SK-N-SH treated with all-trans-retinoic acid at 6 μM for 48 hours (cell line): ENCODE measurements around the gene SPEN.

Experiments used
- ATAC-seq: fragments of 200-7000 bp; cut with Tn5 transposase; 3 replicates; pipeline ENCODE4 v1.9.1; 2020; ENCODE audit warnings: mild to moderate bottlenecking, moderate library complexity
- CREB5 ChIP-seq: fragments of 250-450 bp; sonication (Bioruptor Pico); IDR thresholded peaks from 2 replicates; pipeline ENCODE4 v1.5.1; 2020; ENCODE audit warnings: low read depth, mild to moderate bottlenecking, moderate library complexity
- CSDC2 ChIP-seq: fragments of 250-450 bp; sonication (Bioruptor Pico); IDR thresholded peaks from 2 replicates; pipeline ENCODE4 v1.5.0; 2020; ENCODE audit warnings: mild to moderate bottlenecking, moderate library complexity
- ESRRG ChIP-seq: fragments of 250-450 bp; sonication (Bioruptor Pico); IDR thresholded peaks from 2 replicates; pipeline ENCODE4 v1.6.1; 2021; ENCODE audit warnings: mild to moderate bottlenecking
- ISL1 ChIP-seq: fragments of 250-450 bp; sonication (Bioruptor Pico); IDR thresholded peaks from 2 replicates; pipeline ENCODE4 v2.1.2; 2022; ENCODE audit warnings: mild to moderate bottlenecking, moderate library complexity
- OSR1 ChIP-seq: fragments of 250-450 bp; sonication (Bioruptor Pico); IDR thresholded peaks from 2 replicates; pipeline ENCODE4 v1.8.0; 2022; ENCODE audit warnings: moderate library complexity, mild to moderate bottlenecking, inconsistent platforms
- POU6F1 ChIP-seq: fragments of 250-450 bp; sonication (Bioruptor Pico); IDR thresholded peaks from 2 replicates; pipeline ENCODE4 v1.8.0; 2021; ENCODE audit warnings: low read depth, mild to moderate bottlenecking, moderate library complexity, borderline replicate concordance
- PPARA ChIP-seq: fragments of 250-450 bp; sonication (Bioruptor Pico); IDR thresholded peaks from 2 replicates; pipeline ENCODE4 v1.5.0; 2020; ENCODE audit warnings: mild to moderate bottlenecking, borderline replicate concordance
- RARB ChIP-seq: fragments of 250-450 bp; sonication (Bioruptor Pico); IDR thresholded peaks from 2 replicates; pipeline ENCODE4 v1.8.0; 2021; ENCODE audit warnings: mild to moderate bottlenecking, moderate library complexity
- SNAI2 ChIP-seq: fragments of 250-450 bp; sonication (Bioruptor Pico); IDR thresholded peaks from 2 replicates; pipeline ENCODE4 v1.5.0; 2020; ENCODE audit warnings: mild to moderate bottlenecking, moderate library complexity
- TCF4 ChIP-seq: fragments of 250-450 bp; sonication (Bioruptor Pico); IDR thresholded peaks from 2 replicates; pipeline ENCODE4 v1.8.0; 2021; ENCODE audit warnings: mild to moderate bottlenecking, moderate library complexity, borderline replicate concordance
- TOX ChIP-seq: fragments of 250-450 bp; sonication (Bioruptor Pico); IDR thresholded peaks from 2 replicates; pipeline ENCODE4 v1.8.0; 2021; ENCODE audit warnings: mild to moderate bottlenecking, moderate library complexity, borderline replicate concordance
- ZFP3 ChIP-seq: fragments of 250-450 bp; sonication (Bioruptor Pico); IDR thresholded peaks from 2 replicates; pipeline ENCODE4 v1.5.0; 2020; ENCODE audit warnings: mild to moderate bottlenecking, moderate library complexity
- ZNF565 ChIP-seq: fragments of 450-650 bp; formaldehyde crosslinking; conservative IDR thresholded peaks from 2 replicates; pipeline ENCODE4 v1.5.0; 2020; ENCODE audit warnings: low read depth, mild to moderate bottlenecking, moderate library complexity
- TF ChIP-seq, protein P1 (sequence below): fragments of 250-450 bp; sonication (Bioruptor Pico); IDR thresholded peaks from 2 replicates; pipeline ENCODE4 v1.8.0; 2020; ENCODE audit warnings: mild to moderate bottlenecking, moderate library complexity, borderline replicate concordance
- TF ChIP-seq, protein P2 (sequence below): fragments of 250-450 bp; sonication (Bioruptor Pico); IDR thresholded peaks from 2 replicates; pipeline ENCODE4 v1.5.0; 2020; ENCODE audit warnings: mild to moderate bottlenecking, moderate library complexity

Gene SPEN

GRCh38 chr1:15937706-15938168, 90.2 kb downstream of the SPEN start:
- TF ChIP-seq TCF4 (CRISPR knock-in tag) (no peak), CSDC2 (CRISPR knock-in tag) (no peak)

DNA sequence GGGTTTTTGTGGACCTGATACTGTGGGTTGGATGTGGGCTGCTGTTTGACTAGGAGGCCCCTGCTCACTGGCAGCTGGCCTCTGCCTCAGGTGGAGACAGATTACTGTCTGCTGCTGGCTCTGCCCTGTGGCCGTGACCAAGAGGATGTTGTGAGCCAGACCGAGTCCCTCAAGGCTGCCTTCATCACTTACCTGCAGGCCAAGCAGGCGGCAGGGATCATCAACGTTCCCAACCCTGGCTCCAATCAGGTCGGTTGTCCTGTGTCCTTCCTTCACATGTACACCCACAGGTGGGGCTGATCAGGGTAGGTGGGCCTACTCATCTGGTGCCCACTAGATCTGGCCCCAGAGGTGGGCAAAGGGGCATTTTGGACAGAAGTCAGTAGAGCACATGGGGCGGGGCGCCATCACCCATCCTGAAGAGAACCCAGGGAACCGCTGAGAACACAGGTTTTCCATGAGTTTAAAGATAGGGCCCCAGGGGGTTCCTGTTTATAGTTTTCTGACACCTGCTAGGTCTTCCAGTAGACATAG, 91.2 kb downstream of the SPEN start:
- no peak for ATAC-seq
- TF ChIP-seq, protein P1, sequence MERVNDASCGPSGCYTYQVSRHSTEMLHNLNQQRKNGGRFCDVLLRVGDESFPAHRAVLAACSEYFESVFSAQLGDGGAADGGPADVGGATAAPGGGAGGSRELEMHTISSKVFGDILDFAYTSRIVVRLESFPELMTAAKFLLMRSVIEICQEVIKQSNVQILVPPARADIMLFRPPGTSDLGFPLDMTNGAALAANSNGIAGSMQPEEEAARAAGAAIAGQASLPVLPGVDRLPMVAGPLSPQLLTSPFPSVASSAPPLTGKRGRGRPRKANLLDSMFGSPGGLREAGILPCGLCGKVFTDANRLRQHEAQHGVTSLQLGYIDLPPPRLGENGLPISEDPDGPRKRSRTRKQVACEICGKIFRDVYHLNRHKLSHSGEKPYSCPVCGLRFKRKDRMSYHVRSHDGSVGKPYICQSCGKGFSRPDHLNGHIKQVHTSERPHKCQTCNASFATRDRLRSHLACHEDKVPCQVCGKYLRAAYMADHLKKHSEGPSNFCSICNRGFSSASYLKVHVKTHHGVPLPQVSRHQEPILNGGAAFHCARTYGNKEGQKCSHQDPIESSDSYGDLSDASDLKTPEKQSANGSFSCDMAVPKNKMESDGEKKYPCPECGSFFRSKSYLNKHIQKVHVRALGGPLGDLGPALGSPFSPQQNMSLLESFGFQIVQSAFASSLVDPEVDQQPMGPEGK (CRISPR knock-in tag), result no peak
- TF ChIP-seq SNAI2 (no peak), ZFP3 (CRISPR knock-in tag) (no peak)

More at GRCh38 chr1:15937706-15938168, 90.2 kb downstream of the SPEN start:
- ATAC-seq, result peak; percentile 36

- ATAC-seq, result peak; percentile 17
- no peak for TF ChIP-seq OSR1 (CRISPR knock-in tag)
- TF ChIP-seq, protein P2, sequence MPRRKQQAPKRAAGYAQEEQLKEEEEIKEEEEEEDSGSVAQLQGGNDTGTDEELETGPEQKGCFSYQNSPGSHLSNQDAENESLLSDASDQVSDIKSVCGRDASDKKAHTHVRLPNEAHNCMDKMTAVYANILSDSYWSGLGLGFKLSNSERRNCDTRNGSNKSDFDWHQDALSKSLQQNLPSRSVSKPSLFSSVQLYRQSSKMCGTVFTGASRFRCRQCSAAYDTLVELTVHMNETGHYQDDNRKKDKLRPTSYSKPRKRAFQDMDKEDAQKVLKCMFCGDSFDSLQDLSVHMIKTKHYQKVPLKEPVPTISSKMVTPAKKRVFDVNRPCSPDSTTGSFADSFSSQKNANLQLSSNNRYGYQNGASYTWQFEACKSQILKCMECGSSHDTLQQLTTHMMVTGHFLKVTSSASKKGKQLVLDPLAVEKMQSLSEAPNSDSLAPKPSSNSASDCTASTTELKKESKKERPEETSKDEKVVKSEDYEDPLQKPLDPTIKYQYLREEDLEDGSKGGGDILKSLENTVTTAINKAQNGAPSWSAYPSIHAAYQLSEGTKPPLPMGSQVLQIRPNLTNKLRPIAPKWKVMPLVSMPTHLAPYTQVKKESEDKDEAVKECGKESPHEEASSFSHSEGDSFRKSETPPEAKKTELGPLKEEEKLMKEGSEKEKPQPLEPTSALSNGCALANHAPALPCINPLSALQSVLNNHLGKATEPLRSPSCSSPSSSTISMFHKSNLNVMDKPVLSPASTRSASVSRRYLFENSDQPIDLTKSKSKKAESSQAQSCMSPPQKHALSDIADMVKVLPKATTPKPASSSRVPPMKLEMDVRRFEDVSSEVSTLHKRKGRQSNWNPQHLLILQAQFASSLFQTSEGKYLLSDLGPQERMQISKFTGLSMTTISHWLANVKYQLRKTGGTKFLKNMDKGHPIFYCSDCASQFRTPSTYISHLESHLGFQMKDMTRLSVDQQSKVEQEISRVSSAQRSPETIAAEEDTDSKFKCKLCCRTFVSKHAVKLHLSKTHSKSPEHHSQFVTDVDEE (CRISPR knock-in tag), result peak; percentile 40; the same call in 1 of the 2 replicates
- 0 out of 2 replicates have a peak, but pooled peaks have one; percentile 21 for TF ChIP-seq ESRRG
- no peak for TF ChIP-seq CREB5
These were observed 91.9 kb downstream of the SPEN start for GRCh38 chr1:15939181-15940109.

DNA sequence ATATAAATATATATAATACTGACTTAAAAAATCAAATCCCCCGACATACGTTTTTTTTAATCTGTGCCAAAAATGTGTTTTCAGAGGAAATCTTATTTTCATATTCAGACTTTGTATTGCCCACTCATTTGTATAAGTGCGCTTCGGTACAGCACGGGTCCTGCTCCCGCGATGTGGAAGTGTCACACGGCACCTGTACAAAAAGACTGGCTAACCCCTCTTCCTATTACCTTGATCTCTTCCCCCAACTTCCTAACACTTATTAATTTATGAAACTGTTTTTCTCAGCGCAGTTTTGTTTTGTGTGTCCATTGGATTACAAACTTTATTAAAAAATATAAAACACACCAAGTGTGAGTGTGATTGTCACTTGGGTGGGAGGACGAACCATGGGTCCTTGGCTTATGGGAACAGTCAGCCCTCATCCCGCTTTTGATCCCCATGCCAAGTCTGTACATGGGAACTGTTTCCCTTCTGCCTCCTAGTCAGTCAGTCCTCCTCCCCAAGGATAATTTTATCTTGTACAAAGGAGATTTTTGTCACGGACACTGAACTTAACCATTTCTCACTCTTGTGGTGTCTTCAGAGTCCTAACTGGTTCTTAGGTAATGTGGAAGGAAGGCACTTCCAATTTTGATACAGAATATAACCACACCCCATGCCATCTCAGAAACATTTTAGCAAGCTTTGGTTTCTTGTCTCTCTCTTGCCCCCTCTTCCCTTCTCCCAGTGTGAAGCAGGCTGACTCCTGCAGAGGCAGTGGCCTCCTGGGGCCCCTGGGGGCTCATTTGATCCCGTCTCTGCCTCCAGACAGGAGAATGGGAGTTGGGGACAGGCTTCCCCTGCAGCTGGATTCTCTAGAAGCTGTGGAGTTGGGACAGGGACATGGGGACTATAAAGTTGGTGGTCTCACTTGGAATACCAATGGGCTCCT, 92.9 kb downstream of the SPEN start:
- no peak for ATAC-seq
- TF ChIP-seq TOX (CRISPR knock-in tag), result no peak
- TF ChIP-seq POU6F1, result no peak
- TF ChIP-seq CSDC2 (CRISPR knock-in tag), result no peak
- TF ChIP-seq, all 23 proteins: peak for 0

DNA sequence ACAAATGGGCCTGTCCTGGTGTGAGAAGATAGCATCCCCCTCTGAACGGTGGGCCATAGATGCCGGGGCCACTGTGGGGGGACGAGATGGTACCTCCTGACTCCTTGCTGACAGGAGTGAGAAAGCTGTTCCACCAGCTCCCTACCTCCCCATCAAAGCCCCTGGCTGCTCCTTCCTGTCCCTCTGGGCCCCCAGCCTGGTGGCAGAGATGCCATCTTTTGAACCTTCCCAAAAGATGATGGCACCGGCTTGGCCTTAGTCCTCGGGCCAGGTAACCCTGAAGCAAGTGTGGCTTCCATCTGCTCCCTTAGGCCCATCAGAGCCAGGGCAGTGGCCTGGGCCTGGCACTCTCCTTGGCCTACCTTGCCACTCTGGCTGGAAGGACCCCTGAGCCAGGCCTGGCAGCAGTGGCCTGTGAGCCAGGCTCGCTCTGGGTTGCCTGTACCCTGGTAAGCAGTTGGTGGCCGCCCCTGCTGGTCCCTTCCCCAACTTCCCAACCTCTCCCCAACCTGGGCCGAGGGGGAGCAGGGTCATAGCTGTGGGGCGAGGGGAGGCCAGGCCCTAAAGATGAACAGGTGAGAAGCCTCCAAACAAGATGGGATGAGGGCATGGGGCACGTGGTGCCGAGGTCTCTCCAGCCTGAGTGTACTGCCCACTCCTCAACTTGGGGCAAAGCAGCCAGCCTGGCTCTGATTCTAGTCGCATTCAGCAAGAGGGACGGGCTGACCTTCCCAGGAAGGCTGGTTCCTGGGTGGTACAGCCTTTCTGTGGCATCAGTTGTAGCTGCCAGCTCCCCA, 93.7 kb downstream of the SPEN start:
- no peak for TF ChIP-seq CSDC2 (CRISPR knock-in tag)
- TF ChIP-seq OSR1 (CRISPR knock-in tag), result no peak
- no peak for TF ChIP-seq TOX (CRISPR knock-in tag)
- TF ChIP-seq PPARA (CRISPR knock-in tag), result no peak
- TF ChIP-seq ISL1, result no peak
- no peak for TF ChIP-seq SNAI2
- TF ChIP-seq RARB (CRISPR knock-in tag), result no peak
- no peak for TF ChIP-seq ZNF565 (CRISPR knock-in tag)
- no peak for ATAC-seq
